ENCODE data around the gene SLC45A1.
A peak's percentile ranks its signal among the peaks of the same experiment; 100 is the strongest.

SLC45A1 gene

DNA sequence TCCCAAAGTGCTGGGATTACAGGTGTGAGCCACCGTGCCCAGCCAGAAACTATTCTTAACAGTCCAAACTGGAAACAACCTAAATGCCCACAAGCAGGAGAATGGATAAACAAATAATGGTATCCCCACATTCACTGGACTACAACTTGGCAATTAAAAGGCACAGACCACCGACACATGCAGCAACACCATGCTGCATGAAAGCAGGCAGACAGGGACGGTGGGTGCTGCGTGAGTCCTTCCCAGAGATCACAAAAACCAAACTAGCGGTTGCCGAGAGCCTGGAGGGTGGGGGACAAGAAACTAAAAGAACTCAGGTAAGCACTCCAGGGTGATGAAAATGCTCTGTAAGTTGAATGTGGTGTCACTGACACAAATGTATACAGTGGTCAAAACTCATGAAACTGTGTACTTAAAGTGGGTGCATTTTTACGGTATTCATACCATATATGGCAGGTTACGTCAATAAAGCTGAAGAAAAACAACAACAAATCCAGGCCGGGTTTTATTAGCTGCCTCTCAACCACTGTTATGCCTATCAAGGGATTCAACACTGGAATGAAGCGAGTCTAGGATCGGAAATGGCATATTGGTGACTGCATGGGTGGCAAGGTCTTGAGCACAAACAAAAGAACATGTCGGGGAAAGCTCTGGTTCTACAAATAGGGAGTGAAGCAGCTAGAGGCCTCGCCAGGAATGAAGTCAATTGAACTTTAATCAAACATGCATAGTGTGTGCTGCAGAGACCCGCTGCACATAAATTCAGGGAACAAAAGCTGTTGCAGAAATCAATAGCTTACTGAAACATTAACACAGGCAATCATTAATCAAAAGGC is 52.4 kb downstream of the SLC45A1 start:
- DNase-seq (ENCODE audit: low read depth, low spot score), result peak; percentile 56
- H3K4me3 ChIP-seq (ENCODE audit: low read depth, low read length), result no peak overlapping the region
- TF ChIP-seq, protein P1, sequence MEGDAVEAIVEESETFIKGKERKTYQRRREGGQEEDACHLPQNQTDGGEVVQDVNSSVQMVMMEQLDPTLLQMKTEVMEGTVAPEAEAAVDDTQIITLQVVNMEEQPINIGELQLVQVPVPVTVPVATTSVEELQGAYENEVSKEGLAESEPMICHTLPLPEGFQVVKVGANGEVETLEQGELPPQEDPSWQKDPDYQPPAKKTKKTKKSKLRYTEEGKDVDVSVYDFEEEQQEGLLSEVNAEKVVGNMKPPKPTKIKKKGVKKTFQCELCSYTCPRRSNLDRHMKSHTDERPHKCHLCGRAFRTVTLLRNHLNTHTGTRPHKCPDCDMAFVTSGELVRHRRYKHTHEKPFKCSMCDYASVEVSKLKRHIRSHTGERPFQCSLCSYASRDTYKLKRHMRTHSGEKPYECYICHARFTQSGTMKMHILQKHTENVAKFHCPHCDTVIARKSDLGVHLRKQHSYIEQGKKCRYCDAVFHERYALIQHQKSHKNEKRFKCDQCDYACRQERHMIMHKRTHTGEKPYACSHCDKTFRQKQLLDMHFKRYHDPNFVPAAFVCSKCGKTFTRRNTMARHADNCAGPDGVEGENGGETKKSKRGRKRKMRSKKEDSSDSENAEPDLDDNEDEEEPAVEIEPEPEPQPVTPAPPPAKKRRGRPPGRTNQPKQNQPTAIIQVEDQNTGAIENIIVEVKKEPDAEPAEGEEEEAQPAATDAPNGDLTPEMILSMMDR (IDR thresholded peaks at IDR 0.05; ENCODE audit: low read depth, low read length), result no peak
- in situ Hi-C loops (cut with HindIII; ENCODE audit: low sequenced_read_pairs), result no loop called here

- in situ Hi-C loops (cut with HindIII; ENCODE audit: low sequenced_read_pairs), result no loop called here
- DNase-seq (ENCODE audit: low read depth, low spot score), result no peak
- TF ChIP-seq, protein P1 (IDR thresholded peaks at IDR 0.05; ENCODE audit: low read depth, low read length), result no peak
- H3K4me3 ChIP-seq (ENCODE audit: low read depth, low read length), result no peak overlapping the region
Observed at GRCh38 chr1:8370905-8371315, 53.0 kb downstream of the SLC45A1 start.

DNA sequence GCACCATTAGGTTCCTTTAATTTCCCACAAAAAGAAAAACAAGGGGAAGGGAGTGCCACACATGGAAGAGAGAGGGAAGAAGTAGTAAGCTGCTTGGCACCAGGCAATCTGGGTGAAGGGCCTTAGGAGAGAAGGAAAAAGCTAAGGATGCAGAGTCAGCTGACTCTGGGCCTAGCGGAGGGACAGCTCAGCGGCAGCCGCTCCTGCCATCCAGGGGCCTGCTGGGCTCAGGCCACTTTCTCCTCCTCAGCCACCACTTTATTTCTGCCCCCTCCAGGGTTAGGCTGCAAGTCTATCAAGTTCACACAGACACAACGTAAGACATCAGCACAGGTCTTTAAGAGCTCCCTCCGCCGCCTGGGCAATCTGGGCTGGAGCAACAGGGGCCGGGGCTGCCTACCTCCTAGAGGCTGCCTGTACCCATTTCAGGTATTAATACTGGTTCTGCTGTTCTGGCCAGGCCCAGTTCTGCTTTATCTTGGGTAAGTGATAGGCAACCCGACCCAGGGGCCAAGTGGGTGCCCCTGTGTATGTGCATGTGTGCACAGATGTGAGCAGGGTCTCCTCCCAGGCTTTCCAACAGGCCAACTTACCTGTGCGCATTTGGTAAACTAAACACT is 53.6 kb downstream of the SLC45A1 start:
- in situ Hi-C loops (cut with HindIII; ENCODE audit: low sequenced_read_pairs), result no loop called here
- DNase-seq (ENCODE audit: low read depth, low spot score), result no peak
- H3K4me3 ChIP-seq (ENCODE audit: low read depth, low read length), result no peak overlapping the region
- TF ChIP-seq, protein P1 (IDR thresholded peaks at IDR 0.05; ENCODE audit: low read depth, low read length), result no peak

DNA sequence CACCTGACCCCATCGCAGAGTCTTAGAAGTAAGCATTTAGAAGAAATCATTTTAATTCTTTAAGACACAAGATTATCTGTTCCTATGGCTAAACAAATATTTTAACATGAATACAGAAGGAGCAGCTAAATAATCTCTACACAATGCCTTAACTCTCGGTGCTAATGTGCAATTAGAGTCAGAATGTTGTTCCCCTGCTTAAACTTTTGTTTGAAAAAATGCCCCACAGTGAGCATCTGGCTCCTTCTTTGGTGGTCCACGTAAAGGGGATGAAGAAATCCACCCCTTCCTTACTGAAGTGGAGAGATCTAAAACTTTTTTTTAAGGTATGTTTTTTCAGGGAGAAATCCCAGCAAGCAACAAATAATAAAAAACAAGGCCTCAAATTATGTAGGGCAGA is 55.2 kb downstream of the SLC45A1 start:
- TF ChIP-seq, protein P1 (IDR thresholded peaks at IDR 0.05; ENCODE audit: low read depth, low read length), result no peak
- in situ Hi-C loops (cut with HindIII; ENCODE audit: low sequenced_read_pairs), result no loop called here
- no peak for DNase-seq (ENCODE audit: low read depth, low spot score)
- no peak overlapping the region for H3K4me3 ChIP-seq (ENCODE audit: low read depth, low read length)

GRCh38 chr1:8373581-8374241 is 55.8 kb downstream of the SLC45A1 start:
- peak; percentile 83 for DNase-seq (ENCODE audit: low read depth, low spot score)
- TF ChIP-seq, protein P1 (IDR thresholded peaks at IDR 0.05; ENCODE audit: low read depth, low read length), result no peak
- no peak overlapping the region for H3K4me3 ChIP-seq (ENCODE audit: low read depth, low read length)
- in situ Hi-C loops (cut with HindIII; ENCODE audit: low sequenced_read_pairs), result no loop called here

DNA sequence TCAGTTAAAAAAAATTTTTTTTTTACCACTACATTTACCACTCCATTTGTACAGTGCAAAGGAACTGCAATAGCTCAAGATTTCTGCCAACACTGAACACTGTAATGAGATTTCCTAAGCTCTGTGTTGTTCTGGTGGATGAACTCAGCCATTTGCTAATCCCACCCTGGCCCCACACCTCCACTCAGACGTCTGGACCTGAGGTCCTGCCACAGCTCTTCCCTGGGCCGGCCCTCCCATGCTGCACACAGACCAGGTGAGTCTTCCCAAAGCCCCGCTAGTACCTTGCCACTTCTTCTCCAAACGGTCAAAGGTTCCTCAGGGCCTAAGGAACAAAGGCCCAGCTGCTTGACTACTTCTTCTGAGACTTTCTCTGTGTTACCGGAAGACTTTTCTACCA is 56.4 kb downstream of the SLC45A1 start:
- H3K4me3 ChIP-seq (ENCODE audit: low read depth, low read length), result no peak overlapping the region
- TF ChIP-seq, protein P1 (IDR thresholded peaks at IDR 0.05; ENCODE audit: low read depth, low read length), result no peak
- no peak for DNase-seq (ENCODE audit: low read depth, low spot score)
- in situ Hi-C loops (cut with HindIII; ENCODE audit: low sequenced_read_pairs), result no loop called here
